Measurements from ENCODE around the gene ETV4. TPM values are rescaled to one million over a fixed set of nuclear protein-coding genes. Genes with fewer than 3 reads are reported as not detected.

Gene ETV4
- total and polyA plus RNA-seq, 2 of the 13 experiments (the other 11 are each of a cell fraction or from before 2014, with no cell fraction given), result 128 to 330 TPM

DNA sequence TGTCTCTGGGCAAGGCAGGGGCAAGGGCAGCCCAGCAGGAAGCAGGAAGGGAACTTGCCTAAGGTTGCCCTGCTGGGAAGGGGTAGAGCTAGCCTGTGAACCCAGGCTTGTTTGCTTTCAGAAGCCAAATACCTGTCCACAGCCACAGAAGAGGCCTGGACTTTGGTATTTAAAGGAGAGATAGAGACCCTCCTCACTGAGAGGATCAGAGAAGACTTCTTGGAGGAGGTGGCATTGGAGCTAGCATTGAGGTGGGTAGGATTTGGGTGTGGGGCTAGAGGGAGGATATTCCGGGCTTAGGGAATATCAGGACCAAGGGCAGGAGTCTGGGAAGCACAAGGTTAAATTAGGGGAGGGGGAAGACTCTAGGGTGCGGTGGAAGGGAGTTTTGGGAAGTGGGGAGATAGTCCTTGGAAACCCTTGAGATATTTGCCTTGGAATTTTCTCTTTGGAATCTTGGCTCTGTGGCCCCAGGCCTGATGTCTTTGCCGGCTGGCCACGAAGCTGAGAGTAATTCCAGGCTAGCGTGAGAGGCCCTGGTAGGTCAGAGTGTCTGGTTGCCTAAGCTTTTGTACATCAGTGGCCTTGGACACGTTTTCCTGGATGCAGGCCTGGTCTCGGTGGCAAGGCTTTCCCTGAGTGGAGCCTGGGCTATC is 13.1 kb upstream of the ETV4 start (continued):
- TF ChIP-seq ZNF709 (CRISPR knock-in tag; IDR thresholded peaks at IDR 0.05) (no peak), ZBTB43 (CRISPR knock-in tag; conservative IDR thresholded peaks at IDR 0.05) (no peak; the same call in 1 of the 2 replicates), FOXK2 (IDR thresholded peaks at IDR 0.05) (no peak), ZNF615 (CRISPR knock-in tag; IDR thresholded peaks at IDR 0.05; ENCODE audit: borderline replicate concordance) (no peak), EZH2 (conservative IDR thresholded peaks at IDR 0.05; ENCODE audit: low read depth, low read length) (no peak), ZNF251 (CRISPR knock-in tag; IDR thresholded peaks at IDR 0.05) (no peak), HOXA9 (CRISPR knock-in tag; IDR thresholded peaks at IDR 0.05; ENCODE audit: borderline replicate concordance) (no peak), ZNF574 (CRISPR knock-in tag; IDR thresholded peaks at IDR 0.05) (peak; percentile 63), HOXA7 (CRISPR knock-in tag; IDR thresholded peaks at IDR 0.05) (no peak), HNRNPH1 (optimal IDR thresholded peaks at IDR 0.05; ENCODE audit: low read depth, low read length) (peak; percentile 61), NR1H2 (CRISPR knock-in tag; IDR thresholded peaks at IDR 0.05; ENCODE audit: borderline replicate concordance, low read depth) (no peak), ZFX (CRISPR knock-in tag; IDR thresholded peaks at IDR 0.05; ENCODE audit: low read depth) (peak; percentile 91), ZBTB4 (CRISPR knock-in tag; IDR thresholded peaks at IDR 0.05; ENCODE audit: borderline replicate concordance) (0 out of 2 replicates have a peak, but pooled peaks have one; percentile 77)
- TF ChIP-seq, protein P1, sequence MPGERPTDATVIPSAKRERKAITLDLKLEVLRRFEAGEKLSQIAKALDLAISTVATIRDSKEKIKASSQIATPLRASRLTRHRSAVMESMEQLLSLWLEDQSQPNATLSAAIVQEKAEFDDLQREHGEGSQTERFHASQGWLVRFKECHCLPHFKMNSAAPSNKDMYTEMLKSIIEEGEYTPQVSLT (CRISPR knock-in tag; IDR thresholded peaks at IDR 0.05; ENCODE audit: borderline replicate concordance, low read depth), result no peak
- TF ChIP-seq, protein P2, sequence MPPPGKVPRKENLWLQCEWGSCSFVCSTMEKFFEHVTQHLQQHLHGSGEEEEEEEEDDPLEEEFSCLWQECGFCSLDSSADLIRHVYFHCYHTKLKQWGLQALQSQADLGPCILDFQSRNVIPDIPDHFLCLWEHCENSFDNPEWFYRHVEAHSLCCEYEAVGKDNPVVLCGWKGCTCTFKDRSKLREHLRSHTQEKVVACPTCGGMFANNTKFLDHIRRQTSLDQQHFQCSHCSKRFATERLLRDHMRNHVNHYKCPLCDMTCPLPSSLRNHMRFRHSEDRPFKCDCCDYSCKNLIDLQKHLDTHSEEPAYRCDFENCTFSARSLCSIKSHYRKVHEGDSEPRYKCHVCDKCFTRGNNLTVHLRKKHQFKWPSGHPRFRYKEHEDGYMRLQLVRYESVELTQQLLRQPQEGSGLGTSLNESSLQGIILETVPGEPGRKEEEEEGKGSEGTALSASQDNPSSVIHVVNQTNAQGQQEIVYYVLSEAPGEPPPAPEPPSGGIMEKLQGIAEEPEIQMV (CRISPR knock-in tag; IDR thresholded peaks at IDR 0.05; ENCODE audit: low read depth), result no peak
- TF ChIP-seq, protein P3, sequence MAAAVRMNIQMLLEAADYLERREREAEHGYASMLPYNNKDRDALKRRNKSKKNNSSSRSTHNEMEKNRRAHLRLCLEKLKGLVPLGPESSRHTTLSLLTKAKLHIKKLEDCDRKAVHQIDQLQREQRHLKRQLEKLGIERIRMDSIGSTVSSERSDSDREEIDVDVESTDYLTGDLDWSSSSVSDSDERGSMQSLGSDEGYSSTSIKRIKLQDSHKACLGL (CRISPR knock-in tag; IDR thresholded peaks at IDR 0.05), result no peak
- TF ChIP-seq, protein P4, sequence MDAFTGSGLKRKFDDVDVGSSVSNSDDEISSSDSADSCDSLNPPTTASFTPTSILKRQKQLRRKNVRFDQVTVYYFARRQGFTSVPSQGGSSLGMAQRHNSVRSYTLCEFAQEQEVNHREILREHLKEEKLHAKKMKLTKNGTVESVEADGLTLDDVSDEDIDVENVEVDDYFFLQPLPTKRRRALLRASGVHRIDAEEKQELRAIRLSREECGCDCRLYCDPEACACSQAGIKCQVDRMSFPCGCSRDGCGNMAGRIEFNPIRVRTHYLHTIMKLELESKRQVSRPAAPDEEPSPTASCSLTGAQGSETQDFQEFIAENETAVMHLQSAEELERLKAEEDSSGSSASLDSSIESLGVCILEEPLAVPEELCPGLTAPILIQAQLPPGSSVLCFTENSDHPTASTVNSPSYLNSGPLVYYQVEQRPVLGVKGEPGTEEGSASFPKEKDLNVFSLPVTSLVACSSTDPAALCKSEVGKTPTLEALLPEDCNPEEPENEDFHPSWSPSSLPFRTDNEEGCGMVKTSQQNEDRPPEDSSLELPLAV (CRISPR knock-in tag; conservative IDR thresholded peaks at IDR 0.05; ENCODE audit: low read depth), result no peak
